K562 treated with DMSO at 1 percent for 12 hours (cell line): Measurements from ENCODE around the gene BAHD1. TPM values are rescaled to one million over a fixed set of nuclear protein-coding genes. Genes with fewer than 3 reads are reported as not detected.

Source experiments
- total RNA-seq: library from RNA; unstranded; fragments of 300-600 nt; gene quantifications from 2 replicates; pipeline ENCODE4 v1.2.3, GENCODE V29; 2022; ENCODE audit not compliant: insufficient read depth

Gene BAHD1
- total RNA-seq, result 15.2 and 28.2 TPM in 2 replicates

GRCh38 chr15:40440743-40441564 is at the start of gene BAHD1:
BAHD1 (plus strand) TSS chr15:40440953; CDS start chr15:40458465, 17,512 bp downstream.

GRCh38 chr15:40405501-40406381 is 35.0 kb upstream of the BAHD1 start, which contains the start of gene IVD:
IVD (plus strand) TSS chr15:40405795; CDS start chr15:40405828, 33 bp downstream.

GRCh38 chr15:40470423-40471104 is 29.8 kb downstream of the BAHD1 start, which contains the start of gene CHST14:
CHST14 (plus strand) TSS chr15:40470984; CDS start chr15:40471214, 230 bp downstream.

Other genes starting within 250 kb of the BAHD1 start
- 0.44 TPM in 1 of 2 replicates, not detected in the other for gene PAK6, start 201.9 kb upstream of the BAHD1 start, total RNA-seq
- 1.2 TPM in 1 of 2 replicates, not detected in the other for gene ANKRD63, start 157.9 kb upstream of the BAHD1 start, total RNA-seq
- gene PLCB2, start 133.0 kb upstream of the BAHD1 start, total RNA-seq, result 4.1 and 7.1 TPM in 2 replicates
- gene INAFM2, start 117.3 kb upstream of the BAHD1 start, total RNA-seq, result 14.7 and 22.7 TPM in 2 replicates
- 0.32 and 0.83 TPM in 2 replicates for gene CCDC9B, start 100.0 kb upstream of the BAHD1 start, total RNA-seq
- gene PHGR1, start 89.9 kb upstream of the BAHD1 start, total RNA-seq, result not detected in 2 replicates
- 0.06 TPM in 1 of 2 replicates, not detected in the other for gene DISP2, start 82.7 kb upstream of the BAHD1 start, total RNA-seq
- 28.4 and 47.2 TPM in 2 replicates for gene KNSTRN, start 58.2 kb upstream of the BAHD1 start, total RNA-seq
- gene IVD, start 35.2 kb upstream of the BAHD1 start, total RNA-seq, result 3.2 and 3.3 TPM in 2 replicates
- 10.8 and 15.0 TPM in 2 replicates for gene CHST14, start 30.0 kb downstream of the BAHD1 start, total RNA-seq
- gene CCDC32, start 124.1 kb downstream of the BAHD1 start, total RNA-seq, result 22.0 and 29.8 TPM in 2 replicates
- 9.7 and 11.1 TPM in 2 replicates for gene RPUSD2, start 128.3 kb downstream of the BAHD1 start, total RNA-seq
- 10.6 and 42.9 TPM in 2 replicates for gene KNL1, start 153.3 kb downstream of the BAHD1 start, total RNA-seq